HG03442 (cell line): ENCODE measurements around the gene DHCR24.

ENCODE experiments used
- ATAC-seq: cut with Tn5 transposase; IDR thresholded peaks from one replicate; pipeline ENCODE4 v1.9.1; 2021; ENCODE audit warnings: mild to moderate bottlenecking, moderate library complexity; ENCODE audit not compliant: unreplicated experiment

DHCR24 gene

GRCh38 chr1:54846716-54847284 lies 40.2 kb downstream of the DHCR24 start:
- ATAC-seq: no peak

- no peak for ATAC-seq
Observed at GRCh38 chr1:54846301-54846700, 40.7 kb downstream of the DHCR24 start.

DNA sequence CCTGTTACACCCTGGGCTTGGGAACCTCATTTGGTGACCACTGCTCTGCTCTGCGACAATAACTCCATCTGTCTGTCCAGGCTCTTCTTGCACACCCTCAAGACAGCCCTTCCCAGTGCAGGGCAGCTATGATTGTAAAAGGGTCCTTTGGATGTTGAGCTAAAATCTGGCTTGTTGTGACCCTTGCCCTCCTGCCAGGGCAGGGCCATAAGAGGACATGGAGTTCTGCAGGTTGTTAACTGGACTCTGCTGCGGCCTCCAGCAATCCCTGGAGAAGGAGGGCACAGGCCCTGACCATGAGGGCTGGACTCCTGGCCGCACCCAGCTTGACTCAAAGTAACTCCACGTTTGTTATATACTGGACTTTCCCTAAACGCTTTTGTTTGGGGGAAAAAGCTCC lies 41.2 kb downstream of the DHCR24 start:
- no peak for ATAC-seq

GRCh38 chr1:54844564-54844963 lies 42.4 kb downstream of the DHCR24 start:
- no peak for ATAC-seq

GRCh38 chr1:54843449-54843848 lies 43.5 kb downstream of the DHCR24 start:
- ATAC-seq: no peak

DNA sequence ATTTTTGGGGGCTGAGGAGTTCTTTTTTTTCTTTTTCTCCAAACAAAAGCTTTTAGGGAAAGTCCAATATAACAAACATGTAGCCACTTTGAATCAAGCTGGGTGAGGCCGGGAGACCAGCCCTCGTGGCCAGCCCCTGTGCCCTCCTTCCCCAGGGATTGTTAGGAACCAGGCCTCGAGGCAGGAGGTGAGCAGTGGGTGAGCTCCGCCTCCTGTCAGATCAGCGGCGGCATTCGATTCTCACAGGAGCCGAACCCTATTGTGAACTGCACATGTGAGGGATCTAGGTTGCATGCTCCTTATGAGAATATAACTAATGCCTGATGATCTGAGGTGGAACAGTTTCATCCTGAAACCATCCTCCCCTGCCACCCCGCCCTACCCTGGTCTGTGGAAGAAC lies 44.0 kb downstream of the DHCR24 start:
- no peak for ATAC-seq

GRCh38 chr1:54842206-54842915 lies 44.6 kb downstream of the DHCR24 start:
- no peak for ATAC-seq

DNA sequence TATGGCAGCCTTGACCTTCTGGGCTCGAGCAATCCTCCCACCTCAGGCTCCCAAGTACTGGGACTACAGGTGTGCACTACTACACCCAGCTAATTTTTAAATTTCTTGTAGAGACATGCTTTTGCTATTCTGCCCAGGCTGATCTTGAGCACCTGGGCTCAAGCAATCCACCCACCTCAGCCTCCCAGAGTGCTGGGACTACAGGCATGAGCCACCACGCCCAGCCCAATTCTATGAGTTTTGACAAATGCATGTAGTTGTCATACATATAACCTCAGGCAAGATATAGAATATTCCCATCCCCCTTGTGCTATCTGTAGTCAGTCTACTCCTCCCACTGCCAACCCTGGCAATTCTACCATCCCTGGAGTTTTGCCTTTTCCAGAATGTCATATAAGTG lies 47.2 kb downstream of the DHCR24 start:
- ATAC-seq: no peak

GRCh38 chr1:54838565-54839180 lies 48.3 kb downstream of the DHCR24 start:
- no peak for ATAC-seq

GRCh38 chr1:54837002-54837853 lies 49.8 kb downstream of the DHCR24 start:
- no peak for ATAC-seq

DNA sequence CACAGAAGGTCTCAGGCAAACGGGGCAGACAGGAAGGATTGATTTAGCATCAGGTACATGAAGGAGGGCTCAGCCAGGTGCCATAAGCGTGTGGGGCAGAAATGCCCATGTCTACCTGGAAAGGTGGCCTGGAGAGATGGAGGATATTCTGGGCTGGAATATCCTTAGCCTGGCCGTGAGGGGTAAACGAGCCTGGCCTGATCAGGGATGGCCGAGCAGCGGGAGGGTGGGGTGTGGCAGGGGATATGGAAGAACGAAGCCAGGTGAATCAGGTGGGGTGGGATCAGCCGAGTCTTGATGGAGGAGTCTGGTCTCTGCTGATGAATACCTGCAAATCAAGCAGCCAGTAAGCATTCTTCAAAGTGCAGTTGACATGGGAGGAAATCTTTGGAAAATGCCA lies 50.4 kb downstream of the DHCR24 start:
- no peak for ATAC-seq

GRCh38 chr1:54835970-54836369 lies 51.0 kb downstream of the DHCR24 start:
- ATAC-seq: no peak

GRCh38 chr1:54835131-54835898 lies 51.7 kb downstream of the DHCR24 start:
- ATAC-seq: no peak

DNA sequence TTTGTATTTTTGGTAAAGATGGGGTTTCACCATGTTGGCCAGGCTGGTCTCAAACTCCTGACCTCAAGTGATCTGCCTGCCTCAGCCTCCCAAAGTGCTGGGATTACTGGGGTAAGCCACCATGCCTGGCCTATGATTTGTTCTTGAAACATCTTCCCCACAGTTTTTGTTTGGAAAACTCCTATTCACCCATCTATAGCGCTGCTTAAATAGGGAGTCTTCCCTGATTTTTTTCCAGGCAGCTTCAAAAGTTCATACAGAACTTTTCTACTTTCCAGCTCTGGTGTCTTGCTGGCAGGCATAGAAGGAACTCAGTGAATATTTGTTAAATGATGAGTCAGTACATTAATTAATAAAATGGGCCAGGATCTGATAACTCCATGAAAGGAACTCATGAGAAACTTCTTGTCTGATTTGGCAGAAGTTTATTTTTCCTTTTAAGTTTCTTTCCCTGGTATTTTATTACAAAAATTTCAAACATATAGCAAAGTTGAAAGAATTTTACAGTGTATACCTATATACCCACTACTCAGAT lies 52.9 kb downstream of the DHCR24 start:
- ATAC-seq: no peak

GRCh38 chr1:54833121-54833520 lies 53.9 kb downstream of the DHCR24 start:
- ATAC-seq: no peak

- ATAC-seq: no peak
Observed at GRCh38 chr1:54826226-54826816, 60.7 kb downstream of the DHCR24 start.

DNA sequence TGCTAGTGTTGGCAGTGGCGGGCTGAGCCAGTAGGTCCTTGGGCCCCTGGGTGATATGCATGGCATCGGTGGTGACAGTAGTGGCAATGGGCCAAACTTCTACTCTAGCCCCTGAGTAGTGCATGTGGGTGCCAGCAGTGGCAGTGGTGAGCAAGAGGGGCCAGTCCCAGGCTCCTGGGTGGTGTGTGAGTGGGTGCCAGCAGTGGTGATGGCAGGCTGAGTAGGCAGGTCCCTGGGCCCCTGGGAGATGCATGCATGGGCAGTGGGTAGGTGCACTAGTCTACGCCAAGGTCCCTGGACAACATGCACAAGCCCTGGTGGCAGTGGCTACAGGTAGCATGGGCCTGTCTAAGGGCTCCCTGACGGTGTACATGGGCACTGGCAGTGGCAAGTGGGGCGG lies 61.3 kb downstream of the DHCR24 start:
- ATAC-seq: no peak

- no peak for ATAC-seq
Observed at GRCh38 chr1:54823670-54824069, 63.3 kb downstream of the DHCR24 start.

DNA sequence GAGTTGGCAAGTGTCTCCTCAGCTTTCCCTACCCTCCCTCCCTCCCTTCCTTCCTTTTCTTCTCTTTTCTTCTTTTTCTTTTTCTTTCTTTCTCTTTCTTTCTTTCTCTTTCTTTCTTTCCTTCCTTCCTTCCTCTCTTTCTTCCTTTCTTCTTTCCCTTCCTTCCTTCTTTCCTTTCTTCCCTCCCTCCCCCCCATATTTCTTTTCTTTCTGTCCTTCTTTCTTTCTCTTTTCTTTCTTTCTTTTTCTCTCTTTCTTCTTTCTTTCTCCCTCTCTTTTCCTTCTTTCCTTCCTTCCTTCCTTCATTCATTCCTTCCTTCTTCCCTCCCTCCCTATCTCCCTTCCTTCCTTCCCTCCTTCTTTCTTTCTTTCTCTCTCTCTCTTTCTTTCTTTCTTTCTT lies 67.3 kb downstream of the DHCR24 start:
- ATAC-seq: no peak

DNA sequence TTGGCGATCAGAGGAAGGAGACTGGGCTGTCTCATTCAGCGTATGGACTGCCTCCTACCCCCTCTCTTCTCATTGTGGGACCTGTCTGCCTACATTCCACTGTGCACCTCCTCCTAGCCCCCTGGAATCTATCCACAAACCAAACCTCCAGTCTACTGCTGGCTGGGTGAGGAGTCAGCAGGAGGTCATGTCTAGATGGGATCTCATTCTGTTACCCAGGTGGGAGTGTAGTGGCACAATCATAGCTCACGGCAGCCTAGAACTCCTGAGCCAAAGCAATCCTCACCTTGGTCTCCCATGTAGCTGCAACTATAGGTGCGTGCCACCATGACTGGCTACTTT lies 67.8 kb downstream of the DHCR24 start:
- no peak for ATAC-seq
